ENCODE measurements around the gene ZNF48. TPM values are rescaled to one million over a fixed set of nuclear protein-coding genes. Genes with fewer than 3 reads are reported as not detected.
A peak's percentile ranks its signal among the peaks of the same experiment; 100 is the strongest.

ZNF48 gene
- total and polyA plus RNA-seq, 10 donors = 2.7 to 10.4 (median 8.4) TPM

- Histone ChIP-seq H3K36me3 (peaks cover 0 to 5% (median 0%) of the 10 kb centered on the region in 6 donors), H3K9me3 (no peaks in the 10 kb centered on the region), H3K4me1 (peaks cover 0 to 24% (median 4%) of the 10 kb centered on the region in 6 donors), H3K4me3 (no peak overlapping the region), H3K27ac (no peak overlapping the region), H3K27me3 (replicated peaks in 1 of 7) (no peaks in the 10 kb centered on the region)
- no peak for TF ChIP-seq POLR2A (IDR thresholded peaks at IDR 0.05)
- no peak for TF ChIP-seq POLR2AphosphoS5 (IDR thresholded peaks at IDR 0.05)
- TF ChIP-seq, protein P1, sequence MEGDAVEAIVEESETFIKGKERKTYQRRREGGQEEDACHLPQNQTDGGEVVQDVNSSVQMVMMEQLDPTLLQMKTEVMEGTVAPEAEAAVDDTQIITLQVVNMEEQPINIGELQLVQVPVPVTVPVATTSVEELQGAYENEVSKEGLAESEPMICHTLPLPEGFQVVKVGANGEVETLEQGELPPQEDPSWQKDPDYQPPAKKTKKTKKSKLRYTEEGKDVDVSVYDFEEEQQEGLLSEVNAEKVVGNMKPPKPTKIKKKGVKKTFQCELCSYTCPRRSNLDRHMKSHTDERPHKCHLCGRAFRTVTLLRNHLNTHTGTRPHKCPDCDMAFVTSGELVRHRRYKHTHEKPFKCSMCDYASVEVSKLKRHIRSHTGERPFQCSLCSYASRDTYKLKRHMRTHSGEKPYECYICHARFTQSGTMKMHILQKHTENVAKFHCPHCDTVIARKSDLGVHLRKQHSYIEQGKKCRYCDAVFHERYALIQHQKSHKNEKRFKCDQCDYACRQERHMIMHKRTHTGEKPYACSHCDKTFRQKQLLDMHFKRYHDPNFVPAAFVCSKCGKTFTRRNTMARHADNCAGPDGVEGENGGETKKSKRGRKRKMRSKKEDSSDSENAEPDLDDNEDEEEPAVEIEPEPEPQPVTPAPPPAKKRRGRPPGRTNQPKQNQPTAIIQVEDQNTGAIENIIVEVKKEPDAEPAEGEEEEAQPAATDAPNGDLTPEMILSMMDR (IDR thresholded peaks at IDR 0.05 in 8 of 11, conservative IDR thresholded peaks at IDR 0.05 in 3 of 11) = no peak
- 85 to 93% (median 87%) methylated on average over 3 of the region's 3 CpGs for WGBS, 5 donors
- intact Hi-C loops (cut with DNase I; ENCODE audit: low total_unique reads) = no loop called here
- no peak for DNase-seq
Measured at GRCh38 chr16:30437511-30438046, 42.4 kb downstream of the ZNF48 start.

GRCh38 chr16:30438835-30439234 is 43.6 kb downstream of the ZNF48 start:
- DNase-seq = no peak
- H3K4me1 ChIP-seq = peaks cover 6 to 36% (median 16%) of the 10 kb centered on the region in 6 donors
- H3K36me3 ChIP-seq = peaks cover 0 to 17% (median 0%) of the 10 kb centered on the region in 6 donors
- no peak overlapping the region for H3K4me3 ChIP-seq
- TF ChIP-seq POLR2AphosphoS5 (IDR thresholded peaks at IDR 0.05) (no peak), POLR2A (IDR thresholded peaks at IDR 0.05) (no peak)
- TF ChIP-seq, protein P1 (IDR thresholded peaks at IDR 0.05 in 8 of 11, conservative IDR thresholded peaks at IDR 0.05 in 3 of 11) = no peak
- H3K27me3 ChIP-seq (replicated peaks in 1 of 7) = no peaks in the 10 kb centered on the region
- intact Hi-C loops (cut with DNase I; ENCODE audit: low total_unique reads) = no loop called here
- H3K9me3 ChIP-seq = no peaks in the 10 kb centered on the region
- whole genome bisulfite sequencing, 5 donors = 73 to 89% (median 86%) methylated on average over 5 of the region's 5 CpGs
- no peak overlapping the region for H3K27ac ChIP-seq

DNA sequence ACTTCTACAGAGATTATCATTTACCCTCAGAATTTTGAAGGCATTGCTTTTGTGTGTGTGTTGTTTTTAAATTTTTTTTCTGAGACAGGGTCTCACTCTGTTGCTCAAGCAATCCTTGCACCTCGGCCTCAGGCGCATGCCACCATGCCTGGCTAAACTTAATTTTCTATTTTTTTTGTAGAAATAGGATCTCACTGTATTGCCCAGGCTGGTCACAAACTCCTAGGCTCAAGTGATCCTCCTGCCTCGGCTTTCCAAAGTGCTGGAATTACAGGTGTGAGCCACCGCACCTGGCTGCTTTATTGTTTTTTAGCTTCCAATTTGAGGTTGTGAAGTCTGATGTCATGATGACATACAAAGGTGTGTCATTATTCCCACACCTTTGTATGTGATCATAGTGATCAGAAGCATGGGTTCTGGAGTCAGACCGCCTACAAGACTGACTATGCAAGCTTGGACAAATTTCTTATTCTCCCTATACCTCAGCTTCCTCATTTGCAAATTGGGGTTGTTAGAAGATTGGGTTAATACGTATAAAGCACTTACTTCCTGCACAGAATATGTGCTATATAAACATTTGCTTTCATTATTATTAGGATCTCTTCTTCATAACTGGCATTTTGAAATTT is 44.6 kb downstream of the ZNF48 start:
- TF ChIP-seq, protein P1 (IDR thresholded peaks at IDR 0.05 in 8 of 11, conservative IDR thresholded peaks at IDR 0.05 in 3 of 11) = no peak
- TF ChIP-seq POLR2AphosphoS5 (IDR thresholded peaks at IDR 0.05) (no peak), POLR2A (IDR thresholded peaks at IDR 0.05) (no peak)
- H3K27ac ChIP-seq = no peak overlapping the region
- peaks cover 0 to 27% (median 0%) of the 10 kb centered on the region in 6 donors for H3K36me3 ChIP-seq
- H3K27me3 ChIP-seq (replicated peaks in 1 of 7) = no peaks in the 10 kb centered on the region
- no peak for DNase-seq
- WGBS, 5 donors = 63 to 68% (median 66%) methylated on average over 6 of the region's 6 CpGs
- peaks cover 16 to 46% (median 26%) of the 10 kb centered on the region in 6 donors for H3K4me1 ChIP-seq
- H3K4me3 ChIP-seq = no peak overlapping the region
- no peaks in the 10 kb centered on the region for H3K9me3 ChIP-seq
- intact Hi-C loops (cut with DNase I; ENCODE audit: low total_unique reads) = loop anchor here (10.0 kb wide), 1 partner anchor 85 kb away; the partner anchor contains the start of gene ZNF768

DNA sequence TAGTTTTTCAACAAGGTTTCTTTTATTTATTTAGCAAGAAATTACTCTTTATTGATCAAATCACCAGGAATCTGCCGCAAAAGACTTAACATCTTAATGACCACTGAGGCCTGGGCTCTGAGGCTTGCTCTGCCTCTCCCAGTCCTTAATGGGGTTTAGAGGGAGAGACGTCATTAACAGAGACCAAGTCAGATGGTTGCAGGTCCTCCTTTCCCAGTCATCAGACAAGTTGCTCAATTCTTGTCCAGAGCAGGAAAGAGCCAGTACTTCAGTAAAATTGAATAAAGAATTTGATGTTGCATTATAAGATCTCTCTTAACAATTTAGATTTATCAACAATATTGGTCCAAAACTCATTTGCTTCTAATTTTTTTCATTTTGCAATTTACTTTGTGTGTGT is 48.4 kb downstream of the ZNF48 start:
- H3K4me3 ChIP-seq = peak overlapping the region in 2 of 8 donors; percentile 91 to 99
- intact Hi-C loops (cut with DNase I; ENCODE audit: low total_unique reads) = loop anchor here (10.0 kb wide), 1 partner anchor 81 kb away; the partner anchor contains the start of gene ZNF768
- no peaks in the 10 kb centered on the region for H3K27me3 ChIP-seq (replicated peaks in 1 of 7)
- no peaks in the 10 kb centered on the region for H3K9me3 ChIP-seq
- 75 to 90% (median 86%) methylated on average over 2 of the region's 2 CpGs for WGBS, 5 donors
- peaks cover 22 to 62% (median 36%) of the 10 kb centered on the region in 6 donors for H3K4me1 ChIP-seq
- no peak for DNase-seq
- TF ChIP-seq, protein P1 (IDR thresholded peaks at IDR 0.05 in 8 of 11, conservative IDR thresholded peaks at IDR 0.05 in 3 of 11) = no peak
- TF ChIP-seq POLR2A (IDR thresholded peaks at IDR 0.05) (no peak), POLR2AphosphoS5 (IDR thresholded peaks at IDR 0.05) (no peak)
- peaks cover 0 to 27% (median 0%) of the 10 kb centered on the region in 6 donors for H3K36me3 ChIP-seq
- H3K27ac ChIP-seq = no peak overlapping the region

Data from spleen (tissue), 11 donors.